ENCODE measurements around the gene PPIL6. TPM values are rescaled to one million over a fixed set of nuclear protein-coding genes. Genes with fewer than 3 reads are reported as not detected.

The PPIL6 gene
- total RNA-seq (under 1 TPM; 0.17 to 0.51 TPM), polyA plus RNA-seq (under 1 TPM; 0.27 to 0.33 TPM)

GRCh38 chr6:109440331-109441068 lies at the start of gene PPIL6, which contains the start of gene SMPD2:
PPIL6 (minus strand) TSS chr6:109440628; CDS start chr6:109440590, 38 bp downstream.
SMPD2 (plus strand) TSS chr6:109440724; CDS start chr6:109441122, 398 bp downstream.
- Histone ChIP-seq H3K36me3 (ENCODE audit: control insufficient read depth in 4 of 4, insufficient read depth in 3 of 4, low read depth in 1 of 4, low read length in 3 of 4) (peaks cover 0 to 3% (median 2%) of the 10 kb centered on the region in 4 donors), H3K27me3 (ENCODE audit: control insufficient read depth in 4 of 4, insufficient read depth in 4 of 4, low read length in 3 of 4) (no peaks in the 10 kb centered on the region), H3K27ac (ENCODE audit: low read depth in 1 of 2, low read length in 2 of 2) (peak within 1 kb of the TSS; percentile 55 to 73), H3K9ac (ENCODE audit: low read depth in 1 of 2, low read length in 2 of 2) (peak within 1 kb of the TSS; percentile 12 to 65), H3K4me1 (ENCODE audit: control insufficient read depth in 4 of 4, insufficient read depth in 4 of 4, low read length in 3 of 4) (peaks cover 2 to 12% (median 5%) of the 10 kb centered on the region in 4 donors), H3K9me3 (ENCODE audit: control insufficient read depth in 4 of 4, low read length in 3 of 4) (no peaks in the 10 kb centered on the region), H3K4me3 (ENCODE audit: low read depth in 1 of 3, low read length in 3 of 3) (peak within 1 kb of the TSS; percentile 75 to 82 (median 78))
- TF ChIP-seq NR2F2 (IDR thresholded peaks at IDR 0.05) (no peak), SP1 (IDR thresholded peaks at IDR 0.05) (peak; percentile 25), CTCF (IDR thresholded peaks at IDR 0.05; ENCODE audit: low read depth, low read length, missing input control) (peak; percentile 12), GABPA (IDR thresholded peaks at IDR 0.05 in 1 of 2, conservative IDR thresholded peaks at IDR 0.05 in 1 of 2) (no peak), YY1 (IDR thresholded peaks at IDR 0.05) (no peak), REST (IDR thresholded peaks at IDR 0.05) (no peak)
- peak; percentile 89 for DNase-seq (ENCODE audit: low spot score)
- under 1% methylated on average over 102 of the region's 102 CpGs for WGBS

- Histone ChIP-seq H3K27ac (ENCODE audit: low read depth in 1 of 2, low read length in 2 of 2) (no peak overlapping the region), H3K9ac (ENCODE audit: low read depth in 1 of 2, low read length in 2 of 2) (no peak overlapping the region), H3K4me1 (ENCODE audit: control insufficient read depth in 4 of 4, insufficient read depth in 4 of 4, low read length in 3 of 4) (peaks cover 0 to 3% (median under 1%) of the 10 kb centered on the region in 4 donors), H3K9me3 (ENCODE audit: control insufficient read depth in 4 of 4, low read length in 3 of 4) (no peaks in the 10 kb centered on the region), H3K4me3 (ENCODE audit: low read depth in 1 of 3, low read length in 3 of 3) (no peak overlapping the region), H3K36me3 (ENCODE audit: control insufficient read depth in 4 of 4, insufficient read depth in 3 of 4, low read depth in 1 of 4, low read length in 3 of 4) (no peaks in the 10 kb centered on the region), H3K27me3 (ENCODE audit: control insufficient read depth in 4 of 4, insufficient read depth in 4 of 4, low read length in 3 of 4) (no peaks in the 10 kb centered on the region)
- DNase-seq (ENCODE audit: low spot score), result no peak
- TF ChIP-seq REST (IDR thresholded peaks at IDR 0.05), result no peak
- TF ChIP-seq FOXA2 (IDR thresholded peaks at IDR 0.05), result no peak
- no peak for TF ChIP-seq RXRA (IDR thresholded peaks at IDR 0.05)
- TF ChIP-seq ATF3 (IDR thresholded peaks at IDR 0.05), result no peak
- no peak for TF ChIP-seq NR2F2 (IDR thresholded peaks at IDR 0.05)
- no peak for TF ChIP-seq RAD21 (IDR thresholded peaks at IDR 0.05)
- TF ChIP-seq GABPA (IDR thresholded peaks at IDR 0.05 in 1 of 2, conservative IDR thresholded peaks at IDR 0.05 in 1 of 2), result no peak
- TF ChIP-seq JUND (IDR thresholded peaks at IDR 0.05), result no peak
- no peak for TF ChIP-seq SP1 (IDR thresholded peaks at IDR 0.05)
- no peak for TF ChIP-seq ZBTB33 (IDR thresholded peaks at IDR 0.05)
- no peak for TF ChIP-seq EGR1 (IDR thresholded peaks at IDR 0.05; ENCODE audit: low read depth in 2 of 2)
- no peak for TF ChIP-seq YY1 (IDR thresholded peaks at IDR 0.05)
Observed at GRCh38 chr6:109488001-109488400, 47.6 kb upstream of the PPIL6 start.
